Activated T-cell treated with anti-CD3 and anti-CD28 coated beads, Interleukin-2, amount 50 U/mL, for 1 hour (primary cell): Measurements from ENCODE around the gene GTF2B.
"Not testable (repeated sequence)": the region's sequence is repeated elsewhere in the genome, so short reads cannot be mapped to it uniquely, and the experiment has no call there.

ENCODE experiments used
- DNase-seq: peaks from one replicate; pipeline ENCODE4 v3.0.0-alpha.2; 2020

Gene GTF2B

GRCh38 chr1:88891318-88891950 lies at the start of gene GTF2B:
TSS of gene GTF2B (minus strand) at chr1:88891567. CDS start at chr1:88891499, 68 bp downstream.
- DNase-seq, result peak; percentile 92

- DNase-seq, result not testable (repeated sequence)
These were observed 47.2 kb upstream of the GTF2B start for GRCh38 chr1:88938528-88938927.

DNA sequence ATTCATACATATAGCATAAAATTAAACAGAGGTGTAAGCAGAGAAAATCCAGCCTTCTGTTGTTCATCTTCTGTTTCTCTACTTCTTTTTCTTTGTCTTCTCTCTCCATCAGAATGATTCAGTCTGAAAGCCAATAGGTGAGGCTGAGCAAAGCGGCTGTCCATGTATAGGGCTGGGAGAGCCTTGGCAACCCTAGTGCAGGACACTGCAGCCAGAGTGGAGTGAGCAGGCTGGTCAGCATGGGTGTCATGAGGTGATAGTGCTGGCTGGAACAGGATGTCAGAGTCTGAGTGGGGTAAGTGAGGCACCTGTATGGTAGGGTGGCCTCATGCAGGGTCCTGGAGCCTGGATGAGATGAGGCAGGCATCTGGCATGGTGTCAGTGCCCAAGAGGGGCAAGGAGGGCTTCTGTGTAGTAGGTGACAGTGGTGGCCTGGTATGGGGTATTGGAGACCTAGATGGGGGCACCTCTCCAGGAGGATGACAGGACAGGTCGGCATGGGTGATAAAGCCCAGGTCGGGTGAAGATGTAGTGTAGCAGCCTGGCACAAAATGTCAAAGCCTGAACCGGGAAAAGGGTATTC lies 45.5 kb upstream of the GTF2B start:
- DNase-seq, result no peak

DNA sequence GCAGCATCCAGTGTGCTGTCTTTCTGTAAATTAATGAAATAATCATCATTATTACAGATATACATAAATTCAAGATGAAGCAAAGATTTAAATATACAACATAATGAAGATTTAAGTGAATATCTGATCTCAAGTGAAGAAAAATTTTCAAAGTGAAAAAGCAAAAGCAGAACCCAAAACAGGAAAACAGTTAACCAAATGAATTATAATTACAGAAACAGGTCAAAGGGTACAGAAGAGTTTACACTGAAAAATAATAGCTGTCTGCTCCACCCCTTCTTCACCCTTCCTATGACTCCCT lies 44.8 kb upstream of the GTF2B start:
- no peak for DNase-seq

GRCh38 chr1:88935522-88936222 lies 44.3 kb upstream of the GTF2B start:
- DNase-seq, result no peak

DNA sequence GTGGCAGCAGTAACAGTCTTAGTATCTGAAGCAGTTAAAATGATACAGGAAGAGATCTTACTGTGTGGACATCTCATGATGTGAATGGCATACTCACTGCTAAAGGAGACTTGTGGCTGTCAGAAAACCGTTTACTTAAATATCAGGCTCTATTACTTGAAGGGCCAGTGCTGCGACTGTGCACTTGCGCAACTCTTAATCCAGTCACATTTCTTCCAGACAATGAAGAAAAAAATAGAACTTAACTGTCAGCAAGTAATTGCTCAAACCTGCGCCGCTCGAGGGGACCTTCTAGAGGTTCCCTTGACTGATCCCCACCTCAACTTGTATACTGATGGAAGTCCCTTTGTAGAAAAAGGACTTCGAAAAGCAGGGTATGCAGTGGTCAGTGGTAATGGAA lies 38.8 kb upstream of the GTF2B start:
- not testable (repeated sequence) for DNase-seq

GRCh38 chr1:88923224-88923623 lies 31.9 kb upstream of the GTF2B start:
- no peak for DNase-seq

GRCh38 chr1:88922214-88922613 lies 30.8 kb upstream of the GTF2B start:
- no peak for DNase-seq

DNA sequence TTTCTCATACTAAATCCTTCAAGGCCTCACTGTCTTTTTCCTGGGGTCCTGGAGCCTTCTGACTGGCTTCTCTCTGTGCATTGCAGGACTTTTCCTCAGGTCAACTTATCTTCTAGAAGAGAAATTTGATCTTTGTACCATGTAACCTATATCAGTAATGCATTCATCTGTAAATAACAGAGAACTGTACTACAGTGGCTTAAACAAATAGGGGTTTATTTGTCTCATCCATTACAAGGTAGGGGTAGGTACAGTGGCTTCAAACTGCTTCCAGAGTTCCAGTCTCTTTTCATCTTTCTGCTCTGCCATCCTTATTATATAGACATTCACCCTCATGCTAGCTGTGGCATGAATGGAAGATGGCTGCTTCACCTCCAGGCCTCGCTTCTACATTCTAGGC lies 29.5 kb upstream of the GTF2B start:
- no peak for DNase-seq

DNA sequence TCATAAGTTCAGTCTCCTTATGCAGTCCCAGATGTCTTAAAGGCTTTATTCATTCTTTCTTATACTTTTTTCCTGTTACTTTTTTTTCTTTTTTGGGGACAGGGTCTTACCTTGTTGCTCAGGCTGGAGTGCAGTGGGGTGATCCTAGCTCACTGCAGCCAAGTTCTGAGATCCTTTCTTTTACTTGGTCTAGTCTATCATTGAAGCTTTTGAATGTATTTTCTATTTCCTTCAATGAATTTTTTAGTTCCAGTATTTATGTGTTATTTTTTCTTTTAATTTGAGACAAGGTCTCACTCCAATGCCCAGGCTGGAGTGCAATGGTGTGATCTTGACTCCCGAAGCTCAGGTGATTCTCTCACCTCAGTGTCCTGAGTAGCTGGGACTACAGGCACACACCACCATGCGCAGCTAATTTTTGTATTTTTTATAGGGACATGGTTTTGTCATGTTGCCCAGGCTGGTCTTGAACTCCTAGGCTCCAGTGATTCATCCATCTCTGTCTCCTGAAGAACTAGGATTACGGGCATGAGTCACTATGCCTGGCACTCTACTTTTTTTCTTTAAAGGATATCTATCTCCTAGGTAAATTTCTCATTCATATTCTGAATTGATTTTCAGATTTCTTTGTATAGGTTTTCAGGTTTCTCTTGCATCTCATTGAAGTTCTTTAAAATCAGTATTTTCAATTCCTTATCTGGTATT lies 26.1 kb upstream of the GTF2B start:
- DNase-seq, result no peak

GRCh38 chr1:88916883-88917282 lies 25.5 kb upstream of the GTF2B start:
- DNase-seq, result no peak

DNA sequence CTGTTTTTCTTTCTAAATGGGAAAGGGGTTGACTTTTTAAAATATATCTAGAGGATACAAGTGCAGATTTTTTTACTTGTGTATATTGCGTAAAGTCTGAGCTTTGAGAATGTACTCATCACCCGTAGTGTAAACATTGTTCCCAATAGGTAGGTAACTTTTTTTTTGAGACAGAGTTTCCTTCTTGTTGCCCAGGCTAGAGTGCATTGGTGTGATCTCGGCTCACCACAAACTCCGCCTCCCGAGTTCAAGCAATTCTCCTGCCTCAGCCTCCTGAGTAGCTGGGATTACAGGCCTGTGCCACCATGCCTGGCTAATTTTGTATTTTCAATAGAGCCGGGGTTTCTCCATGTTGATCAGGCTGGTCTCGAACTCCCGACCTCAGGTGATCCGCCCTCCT lies 20.4 kb upstream of the GTF2B start:
- DNase-seq, result not testable (repeated sequence)

GRCh38 chr1:88911161-88911560 lies 19.8 kb upstream of the GTF2B start:
- no peak for DNase-seq

DNA sequence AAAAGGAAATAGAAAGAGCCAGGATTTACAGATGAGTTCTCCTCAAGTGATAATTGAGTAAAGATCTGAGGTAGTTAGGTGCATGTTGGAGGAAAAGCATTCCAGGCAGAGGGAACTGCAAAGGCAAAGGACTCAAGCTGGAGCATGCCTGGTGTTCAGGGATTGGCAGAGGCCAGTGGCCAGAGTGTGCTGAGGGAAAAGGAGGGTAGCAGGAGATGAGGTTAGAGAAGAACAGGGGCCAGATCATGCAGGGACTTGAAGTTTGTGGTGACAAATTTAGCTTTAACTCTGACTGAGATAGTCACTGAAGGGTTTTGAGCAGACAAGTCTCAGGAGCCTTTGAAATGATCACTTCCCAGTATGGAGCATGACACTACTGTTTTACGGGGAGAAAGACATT lies 19.0 kb upstream of the GTF2B start:
- DNase-seq, result no peak

DNA sequence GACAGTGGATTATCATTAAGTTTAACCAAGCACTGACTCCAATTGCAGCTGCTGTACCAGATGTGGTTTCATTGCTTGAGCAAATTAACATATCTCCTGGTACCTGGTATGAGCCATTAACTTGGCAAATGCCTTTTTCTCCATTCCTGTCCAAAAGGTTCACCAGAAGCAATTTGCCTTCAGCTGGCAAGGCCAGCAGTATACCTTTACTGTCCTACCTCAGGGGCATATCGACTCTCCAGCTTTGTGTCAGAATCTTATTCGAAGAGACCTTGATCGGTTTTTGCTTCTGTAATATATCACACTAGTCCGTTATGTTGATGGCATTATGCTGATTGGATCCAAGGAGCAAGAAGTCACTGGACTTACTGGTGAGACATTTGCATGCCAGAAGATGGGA lies 9.5 kb upstream of the GTF2B start:
- no peak for DNase-seq

GRCh38 chr1:88897070-88897730 lies 5.8 kb upstream of the GTF2B start:
- no peak for DNase-seq

GRCh38 chr1:88892357-88892877 lies 1.1 kb upstream of the GTF2B start:
- DNase-seq, result no peak

DNA sequence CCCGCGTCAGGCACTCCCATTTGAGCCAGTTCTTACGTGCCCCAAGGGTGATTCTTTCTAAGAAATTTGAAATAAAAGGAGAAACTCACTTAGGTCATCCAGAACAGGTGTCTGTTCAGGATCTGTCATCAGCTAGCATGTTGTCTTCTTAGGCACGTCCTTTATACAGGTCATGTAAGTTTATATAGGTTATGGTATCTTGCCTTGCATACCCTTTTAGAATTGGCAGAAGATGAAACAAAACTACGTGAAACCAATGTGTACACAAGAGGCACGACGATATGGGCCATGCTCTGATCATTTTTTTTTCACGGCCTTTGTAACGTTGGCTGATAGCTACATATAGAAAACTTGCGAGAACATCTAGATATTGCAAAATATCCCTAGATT lies 579 bp upstream of the GTF2B start:
- no peak for DNase-seq

DNA sequence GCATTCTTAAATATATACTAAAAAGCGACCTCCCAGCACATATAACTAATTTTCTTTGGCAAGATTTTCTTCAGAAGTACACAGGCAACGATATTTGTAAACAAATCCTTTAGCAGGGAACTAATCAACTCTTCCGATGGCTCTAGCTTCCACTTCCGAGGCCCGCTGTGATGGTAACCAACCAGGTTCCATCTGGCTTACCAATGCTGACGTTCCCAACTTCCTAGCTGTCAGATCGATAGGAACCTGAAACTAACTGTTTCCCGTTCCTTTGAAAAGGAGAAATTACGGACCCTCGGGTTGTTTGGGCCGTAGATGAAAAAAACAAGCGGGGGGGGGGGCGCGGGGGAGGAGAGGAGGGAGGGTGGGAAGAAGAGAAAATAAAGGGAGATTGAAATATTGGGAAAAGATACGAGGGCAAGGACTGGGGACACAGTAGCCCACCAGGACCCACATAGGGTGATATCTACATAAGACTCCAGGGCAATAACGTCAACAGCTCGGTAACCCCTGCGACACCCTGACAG lies 513 bp downstream of the GTF2B start:
- DNase-seq, result no peak

- no peak for DNase-seq
These were observed 1.2 kb downstream of the GTF2B start for GRCh38 chr1:88890131-88890530.

DNA sequence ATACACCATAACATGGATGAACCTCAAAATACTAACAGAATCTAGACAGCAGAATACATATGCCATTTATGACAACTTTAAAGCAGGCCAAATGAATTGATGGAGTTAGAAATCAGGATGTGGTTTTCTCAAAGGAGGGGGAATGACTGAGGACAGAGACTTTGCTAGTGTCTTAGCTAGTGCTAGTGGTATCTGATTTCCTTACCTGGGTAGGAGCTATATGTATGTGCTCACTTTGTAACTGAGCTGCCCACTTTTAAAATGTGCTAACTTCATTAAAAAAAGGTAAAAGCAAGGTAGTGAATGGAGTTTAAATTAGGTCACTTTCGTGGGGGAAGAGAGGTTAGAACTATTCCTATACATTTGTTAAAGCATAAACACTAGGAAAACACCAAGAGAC lies 2.6 kb downstream of the GTF2B start:
- DNase-seq, result no peak

DNA sequence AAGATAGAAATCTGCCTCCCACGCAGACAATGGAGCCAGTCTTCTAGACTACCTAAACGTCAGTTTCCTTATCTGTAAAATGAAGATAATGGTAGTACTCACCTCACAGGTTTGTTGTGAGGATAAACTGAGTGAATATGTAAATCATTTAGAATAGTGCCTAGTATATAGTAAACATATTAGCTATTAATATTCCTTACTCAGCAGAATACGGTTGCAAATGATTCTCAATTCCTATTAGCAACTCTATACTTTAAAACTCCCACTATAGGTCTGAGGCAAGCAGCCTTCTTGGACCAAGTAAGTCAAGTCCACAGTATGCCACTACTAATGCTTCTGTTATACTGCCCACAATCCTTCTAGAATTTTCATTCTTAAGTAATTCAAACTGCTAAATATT lies 5.4 kb downstream of the GTF2B start:
- DNase-seq, result no peak

GRCh38 chr1:88883156-88883555 lies 8.2 kb downstream of the GTF2B start:
- DNase-seq, result no peak
